ENCODE data around the gene GSS.

The GSS gene

GRCh38 chr20:34955231-34956040 lies at the start of gene GSS, which contains the start of gene MYH7B:
Gene GSS (minus strand): TSS chr20:34955806. CDS start chr20:34951852, 3,954 bp downstream.
Gene MYH7B (plus strand): TSS chr20:34955868. CDS start chr20:34978006, 22,138 bp downstream.
- peak; percentile 97 for DNase-seq (ENCODE audit: low read depth)

DNA sequence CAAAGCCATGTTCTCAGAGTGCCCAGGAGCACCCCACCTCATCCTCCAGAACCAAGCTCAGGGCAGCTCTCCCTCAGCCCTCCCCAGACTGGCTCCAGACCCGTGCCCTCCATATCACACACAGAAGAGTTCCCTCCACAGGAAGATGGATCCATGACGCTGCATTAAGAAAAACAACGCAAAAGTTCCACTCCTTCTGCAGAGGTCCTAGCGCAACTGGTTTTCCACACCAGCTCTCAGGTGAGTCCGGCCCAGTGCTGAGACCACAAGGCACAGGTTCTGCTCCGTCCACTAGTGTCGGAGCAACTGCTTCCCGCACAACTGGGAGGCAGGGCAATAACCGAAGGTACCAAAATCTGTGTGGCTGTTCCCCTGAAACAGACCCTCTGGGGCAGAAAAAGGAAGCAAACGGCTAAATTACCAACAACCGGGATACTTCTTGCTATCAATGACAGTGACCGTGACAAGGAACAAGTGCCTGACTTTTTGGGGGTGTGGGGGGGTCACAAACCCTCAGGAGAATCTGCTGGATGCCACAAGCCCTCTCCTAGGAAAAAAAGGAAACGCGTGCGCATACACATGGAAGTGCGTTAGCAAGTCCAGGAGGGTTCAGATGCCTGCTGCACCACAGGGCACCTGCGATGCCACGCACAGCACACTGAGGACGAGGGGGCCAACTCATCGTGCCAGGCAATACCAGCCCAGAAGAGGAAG lies 49.3 kb upstream of the GSS start:
- no peak for DNase-seq (ENCODE audit: low read depth)

DNA sequence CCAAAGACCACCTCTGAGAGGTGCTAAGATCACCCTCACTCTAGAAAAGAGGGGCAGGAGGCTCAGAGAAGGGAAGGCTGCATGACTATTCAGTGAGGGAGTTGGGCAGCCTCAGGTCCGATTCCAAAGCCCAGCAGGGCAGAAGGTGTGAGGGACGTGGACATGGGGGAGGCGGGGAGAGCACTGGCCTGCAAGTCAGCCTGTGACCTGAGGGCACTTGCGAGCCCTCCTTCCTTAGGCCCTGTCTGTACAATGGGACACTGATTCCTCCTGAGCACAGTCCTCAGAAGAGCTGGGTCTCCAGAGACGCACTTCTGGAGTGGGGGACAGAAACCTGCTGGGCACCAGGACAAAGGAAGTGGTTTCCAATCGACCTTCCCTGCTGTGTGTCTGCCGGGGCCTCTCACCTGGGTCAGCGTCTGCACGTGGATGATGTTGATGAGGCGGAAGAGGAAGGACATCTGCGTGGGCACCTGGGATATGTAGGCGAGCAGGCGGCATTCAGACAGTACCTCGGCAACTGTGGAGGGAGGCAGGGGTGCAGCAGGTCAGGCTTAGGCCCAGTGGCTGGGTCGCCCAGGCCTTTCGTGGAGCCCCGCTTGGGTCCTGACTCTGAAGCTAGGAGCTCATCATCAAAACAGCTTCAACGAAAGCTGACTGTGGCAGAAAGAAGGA lies 48.6 kb upstream of the GSS start:
- no peak for DNase-seq (ENCODE audit: low read depth)

DNA sequence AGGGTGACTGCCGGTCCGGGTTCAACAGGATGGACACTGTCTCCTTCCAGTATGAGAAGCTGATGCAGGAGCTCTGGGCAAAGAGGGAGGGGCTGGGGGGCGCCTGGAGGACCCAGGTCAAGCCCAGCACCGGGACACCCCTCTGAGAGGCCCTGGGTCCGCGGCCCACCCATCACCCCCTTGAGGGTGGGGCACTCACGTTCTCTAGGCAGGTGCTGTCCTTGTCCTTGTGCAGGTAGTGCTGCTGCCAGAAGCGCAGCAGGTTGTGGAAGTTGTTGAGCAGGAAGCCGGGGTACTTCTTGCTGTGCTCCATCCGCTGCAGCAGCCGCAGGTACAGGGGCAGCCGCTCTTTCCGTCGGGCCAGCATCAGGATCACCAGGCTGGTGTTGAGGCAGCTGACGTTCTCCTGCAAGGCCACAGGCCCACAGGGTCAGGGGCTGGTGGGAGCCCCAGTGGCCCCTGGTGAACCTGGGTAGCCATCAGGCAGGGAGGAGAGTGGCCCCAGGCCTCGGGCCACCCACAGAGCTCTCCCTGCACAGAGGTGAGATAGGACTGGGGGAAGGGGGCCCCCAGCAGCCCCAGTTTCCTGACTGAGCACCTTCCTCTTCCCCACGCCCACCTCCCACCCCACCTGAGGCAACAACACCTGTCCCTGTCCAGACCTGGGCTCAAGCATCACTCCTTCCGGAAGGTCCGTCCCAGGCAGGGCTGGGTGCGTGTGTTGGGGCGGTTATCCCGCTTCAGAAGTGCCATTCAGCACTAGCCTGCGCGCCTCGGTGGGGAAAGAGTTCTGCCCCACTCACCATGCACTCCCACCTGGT lies 47.8 kb upstream of the GSS start:
- DNase-seq (ENCODE audit: low read depth): no peak

DNA sequence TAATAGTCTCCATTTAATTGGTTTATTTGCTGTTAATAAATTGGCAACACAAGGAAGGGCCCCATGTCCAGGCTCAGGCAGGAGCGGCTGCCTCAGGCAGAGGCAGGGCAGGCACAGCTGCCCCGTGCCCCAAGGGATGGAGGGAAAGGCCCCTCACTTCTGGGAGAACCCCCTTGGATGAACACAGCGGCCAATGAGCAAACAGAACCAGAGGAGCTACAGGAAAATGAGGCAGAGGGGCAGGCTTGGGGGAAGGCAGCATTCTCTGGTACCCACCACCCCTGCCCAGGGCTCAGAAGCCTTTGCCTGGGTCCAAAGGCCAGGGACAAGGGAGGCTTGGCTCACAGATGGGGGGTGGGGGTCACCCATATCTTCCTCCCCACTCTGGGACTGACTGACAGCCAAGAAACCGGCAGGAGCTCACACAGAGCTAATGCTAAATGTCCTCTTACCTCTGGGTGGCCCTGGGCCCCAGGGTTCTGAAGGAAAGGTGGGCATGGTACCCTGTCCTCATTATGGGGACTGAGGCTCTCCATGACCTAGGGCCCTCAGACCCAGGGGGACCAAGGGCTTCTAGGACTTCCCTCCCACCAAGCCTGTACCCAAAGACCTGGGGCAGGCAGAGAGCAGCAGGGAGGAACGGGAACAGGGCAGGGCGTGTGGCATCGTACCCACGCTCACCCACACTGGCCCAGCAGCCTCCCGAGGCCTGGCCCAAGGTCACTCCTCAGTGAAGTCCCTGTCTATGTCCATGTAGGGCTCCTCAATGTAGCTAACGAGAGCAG lies 47.0 kb upstream of the GSS start:
- DNase-seq (ENCODE audit: low read depth): no peak

GRCh38 chr20:35001596-35002362 lies 46.2 kb upstream of the GSS start:
- no peak for DNase-seq (ENCODE audit: low read depth)

- no peak for DNase-seq (ENCODE audit: low read depth)
Observed at GRCh38 chr20:35000922-35001595, 45.5 kb upstream of the GSS start.

DNA sequence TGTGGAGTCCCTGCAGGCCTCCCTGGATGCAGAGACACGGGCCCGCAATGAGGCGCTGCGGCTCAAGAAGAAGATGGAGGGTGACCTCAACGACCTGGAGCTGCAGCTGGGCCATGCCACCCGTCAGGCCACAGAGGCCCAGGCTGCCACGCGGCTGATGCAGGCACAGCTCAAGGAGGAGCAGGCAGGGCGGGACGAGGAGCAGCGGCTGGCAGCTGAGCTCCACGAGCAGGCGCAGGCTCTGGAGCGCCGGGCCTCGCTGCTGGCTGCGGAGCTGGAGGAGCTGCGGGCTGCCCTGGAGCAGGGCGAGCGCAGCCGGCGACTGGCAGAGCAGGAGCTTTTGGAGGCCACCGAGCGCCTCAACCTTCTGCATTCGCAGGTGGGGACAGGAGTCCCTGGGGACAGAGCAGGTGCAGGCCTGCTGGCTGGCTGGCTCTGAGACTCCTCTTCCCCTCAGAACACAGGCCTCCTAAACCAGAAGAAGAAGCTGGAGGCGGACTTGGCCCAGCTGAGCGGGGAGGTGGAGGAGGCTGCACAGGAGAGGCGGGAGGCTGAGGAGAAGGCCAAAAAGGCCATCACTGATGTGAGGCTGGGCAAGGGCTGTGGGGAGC lies 44.8 kb upstream of the GSS start:
- no peak for DNase-seq (ENCODE audit: low read depth)

- no peak for DNase-seq (ENCODE audit: low read depth)
Observed at GRCh38 chr20:34999782-35000181, 44.2 kb upstream of the GSS start.

GRCh38 chr20:34999021-34999451 lies 43.4 kb upstream of the GSS start:
- no peak for DNase-seq (ENCODE audit: low read depth)

GRCh38 chr20:34998331-34998950 lies 42.8 kb upstream of the GSS start:
- no peak for DNase-seq (ENCODE audit: low read depth)

- DNase-seq (ENCODE audit: low read depth): no peak
Observed at GRCh38 chr20:34997774-34998173, 42.2 kb upstream of the GSS start.

DNA sequence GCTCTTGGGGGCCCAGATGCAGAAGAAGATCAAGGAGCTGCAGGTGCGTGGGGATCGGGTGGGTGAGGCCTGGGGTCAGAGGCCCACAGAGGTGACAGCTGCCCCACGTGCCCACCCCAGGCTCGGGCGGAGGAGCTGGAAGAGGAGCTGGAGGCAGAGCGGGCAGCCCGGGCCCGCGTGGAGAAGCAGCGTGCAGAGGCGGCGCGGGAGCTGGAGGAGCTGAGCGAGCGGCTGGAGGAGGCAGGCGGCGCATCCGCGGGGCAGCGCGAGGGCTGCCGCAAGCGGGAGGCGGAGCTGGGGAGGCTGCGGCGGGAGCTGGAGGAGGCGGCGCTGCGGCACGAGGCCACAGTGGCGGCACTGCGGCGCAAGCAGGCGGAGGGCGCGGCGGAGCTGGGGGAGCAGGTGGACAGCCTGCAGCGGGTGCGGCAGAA lies 41.5 kb upstream of the GSS start:
- DNase-seq (ENCODE audit: low read depth): no peak

- no peak for DNase-seq (ENCODE audit: low read depth)
Observed at GRCh38 chr20:34996243-34997028, 40.8 kb upstream of the GSS start.

DNA sequence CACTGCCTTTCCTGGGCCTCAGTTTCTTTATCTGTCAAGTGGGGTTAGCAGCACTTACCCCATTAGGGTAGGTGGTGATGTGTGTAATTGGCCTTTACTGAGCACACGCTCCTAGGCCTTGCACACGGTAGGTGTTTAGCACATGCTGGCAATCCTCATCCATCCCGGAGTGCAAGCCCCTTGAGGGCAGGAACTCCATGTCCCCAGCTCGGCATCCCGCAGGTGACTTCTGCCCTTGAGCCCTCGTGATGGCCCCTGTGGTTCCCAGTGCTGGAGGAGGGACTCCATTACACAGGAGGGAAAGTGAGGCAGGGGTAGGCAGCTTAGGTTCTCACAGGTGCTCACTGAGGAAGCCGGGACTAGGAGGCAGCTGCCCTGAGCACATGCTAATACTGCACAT lies 40.1 kb upstream of the GSS start:
- no peak for DNase-seq (ENCODE audit: low read depth)

GRCh38 chr20:34995192-34995591 lies 39.6 kb upstream of the GSS start:
- no peak for DNase-seq (ENCODE audit: low read depth)

DNA sequence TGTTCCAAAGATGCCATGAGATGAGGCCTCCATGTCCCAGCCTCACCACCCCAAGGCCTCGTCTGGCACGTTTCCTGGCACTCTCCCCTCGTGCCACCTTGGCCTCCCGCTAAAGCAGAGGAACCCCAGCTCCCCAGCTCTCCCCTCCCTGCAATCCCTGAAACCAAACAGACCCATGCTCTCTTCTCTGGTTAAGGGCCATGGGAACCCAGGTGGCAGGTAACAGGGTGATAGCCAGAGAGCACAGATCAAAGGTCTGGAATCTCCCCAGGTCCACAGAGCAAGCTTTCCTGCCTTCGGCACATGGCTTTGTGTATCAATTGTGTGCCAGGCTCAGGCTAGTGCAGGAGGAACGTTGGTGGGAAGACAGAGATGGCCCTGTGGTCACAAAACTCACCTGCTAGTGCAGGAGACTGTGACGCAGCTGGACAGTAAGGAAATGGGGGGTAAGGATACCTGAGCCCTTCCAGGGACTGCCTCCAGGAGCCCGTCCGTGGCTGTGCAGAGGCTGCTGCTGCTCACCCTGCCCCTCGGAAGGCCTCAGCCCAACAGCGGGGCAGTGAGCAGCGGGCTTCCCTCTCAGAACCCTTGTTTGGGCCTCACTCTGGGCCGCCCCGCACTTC lies 39.0 kb upstream of the GSS start:
- DNase-seq (ENCODE audit: low read depth): no peak

Measured in stimulated activated CD8-positive, alpha-beta memory T cell treated with anti-CD3 and anti-CD28 coated beads, Interleukin-7, amount 100 ng/mL, for 24 hours (primary cell).